HG02763 (cell line): ENCODE data around the gene NOS1AP.
"Not testable (repeated sequence)": the region's sequence is repeated elsewhere in the genome, so short reads cannot be mapped to it uniquely, and the experiment has no call there.

Experiments
- ATAC-seq: cut with Tn5 transposase; IDR thresholded peaks from one replicate; pipeline ENCODE4 v1.9.1; 2021; ENCODE audit warnings: mild to moderate bottlenecking, moderate library complexity; ENCODE audit not compliant: unreplicated experiment

NOS1AP gene

DNA sequence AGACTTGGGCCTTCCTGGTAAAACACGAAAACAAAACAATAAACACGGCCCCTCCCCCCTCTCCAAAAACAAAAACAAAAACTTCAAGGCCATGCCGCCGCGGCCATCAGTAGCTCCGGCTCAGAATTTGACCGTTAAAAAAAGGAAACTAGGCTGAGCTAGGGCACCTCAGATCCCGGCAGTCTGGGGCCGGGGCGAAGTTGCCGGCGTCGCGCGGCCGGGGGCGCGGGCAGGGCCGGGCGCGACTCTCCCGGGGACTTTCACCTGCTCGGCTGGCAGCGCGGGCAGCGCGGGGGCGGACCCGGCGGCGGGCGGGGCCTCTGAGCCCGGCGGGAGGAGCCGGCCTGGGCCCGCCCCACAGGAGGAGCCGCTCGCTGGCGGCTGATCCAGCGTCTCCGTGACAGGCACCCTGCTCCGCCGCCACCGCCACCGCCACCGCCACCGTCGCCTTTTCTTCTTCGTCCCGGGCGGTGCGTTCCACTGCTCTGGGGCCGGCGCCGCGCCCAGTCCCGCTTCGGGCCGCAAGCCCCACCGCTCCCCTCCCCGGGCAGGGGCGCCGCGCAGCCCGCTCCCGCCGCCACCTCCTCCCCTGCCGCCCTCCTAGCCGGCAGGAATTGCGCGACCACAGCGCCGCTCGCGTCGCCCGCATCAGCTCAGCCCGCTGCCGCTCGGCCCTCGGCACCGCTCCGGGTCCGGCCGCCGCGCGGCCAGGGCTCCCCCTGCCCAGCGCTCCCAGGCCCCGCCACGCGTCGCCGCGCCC lies at the start of gene NOS1AP:
Gene NOS1AP, plus strand, starts transcription at position 358 of the 760 bp plus-strand sequence. CDS start 487 bp downstream, outside the sequence.
- peak; percentile 95 for ATAC-seq

DNA sequence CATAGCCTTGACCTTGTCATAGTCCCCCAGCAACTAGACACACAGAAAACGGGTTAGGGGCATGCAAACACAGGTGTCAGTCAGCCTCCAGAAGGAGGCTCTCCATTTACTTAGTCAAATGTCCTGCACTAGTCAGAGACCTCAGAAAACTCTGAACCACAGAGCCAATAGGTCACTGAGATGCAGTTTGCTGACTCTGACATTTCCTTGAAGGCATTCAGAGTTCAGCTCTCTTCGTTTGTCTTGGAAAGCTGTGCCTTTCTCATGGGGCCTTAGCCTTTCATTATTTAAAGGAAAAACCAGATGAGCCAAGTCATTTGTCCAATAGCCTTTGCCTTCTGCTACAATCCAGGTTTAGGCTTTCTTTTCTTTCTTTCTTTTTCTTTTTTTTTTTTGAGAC lies 49.3 kb upstream of the NOS1AP start:
- ATAC-seq, result no peak

DNA sequence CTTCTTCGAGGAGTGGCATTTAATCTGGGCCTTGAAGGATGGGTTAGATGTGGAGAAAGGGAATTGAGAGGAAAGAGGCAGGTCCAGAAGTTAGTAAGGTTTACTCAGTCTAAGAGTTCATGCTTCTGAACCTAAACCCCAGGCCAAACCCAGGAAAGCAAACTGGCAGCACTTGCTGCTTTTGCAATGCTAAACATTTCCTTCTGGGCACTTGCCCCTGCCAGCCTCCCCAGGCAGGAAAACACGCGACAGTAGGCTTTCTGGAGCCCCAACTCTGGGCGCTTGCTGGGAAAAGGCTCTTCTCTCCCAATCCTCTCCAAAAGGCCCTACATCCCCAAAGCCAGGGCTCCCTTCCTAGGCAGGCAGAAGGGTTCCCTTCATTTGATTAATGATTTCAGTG lies 48.4 kb upstream of the NOS1AP start:
- ATAC-seq, result no peak

- no peak for ATAC-seq
Observed at GRCh38 chr1:162022626-162023025, 46.9 kb upstream of the NOS1AP start.

- ATAC-seq, result no peak
Observed at GRCh38 chr1:162023181-162023546, 46.3 kb upstream of the NOS1AP start.

GRCh38 chr1:162023547-162024501 lies 45.7 kb upstream of the NOS1AP start, which contains the start of gene OLFML2B:
Gene OLFML2B, minus strand, starts transcription at chr1:162023869. Its CDS starts 439 bp downstream, at chr1:162023430.
- no peak for ATAC-seq

DNA sequence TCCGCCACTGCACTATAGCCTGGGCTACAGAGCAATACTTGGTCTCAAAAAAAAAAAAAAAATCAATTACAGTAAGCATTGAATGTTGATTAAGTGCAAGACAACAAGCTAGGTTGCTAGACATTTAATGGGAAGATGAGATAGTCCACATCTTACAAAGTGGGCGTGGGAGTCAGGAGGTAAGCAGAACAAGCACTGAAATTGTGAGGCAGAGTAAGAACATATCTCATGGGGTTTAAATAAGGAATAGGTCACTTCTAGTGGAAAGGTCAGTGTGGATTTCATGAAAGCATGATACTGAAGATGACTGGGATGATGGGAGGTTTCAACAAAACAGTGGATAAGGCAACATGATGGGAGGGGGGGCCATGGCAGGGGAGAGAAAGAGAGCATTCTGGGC lies 44.0 kb upstream of the NOS1AP start:
- ATAC-seq, result no peak

DNA sequence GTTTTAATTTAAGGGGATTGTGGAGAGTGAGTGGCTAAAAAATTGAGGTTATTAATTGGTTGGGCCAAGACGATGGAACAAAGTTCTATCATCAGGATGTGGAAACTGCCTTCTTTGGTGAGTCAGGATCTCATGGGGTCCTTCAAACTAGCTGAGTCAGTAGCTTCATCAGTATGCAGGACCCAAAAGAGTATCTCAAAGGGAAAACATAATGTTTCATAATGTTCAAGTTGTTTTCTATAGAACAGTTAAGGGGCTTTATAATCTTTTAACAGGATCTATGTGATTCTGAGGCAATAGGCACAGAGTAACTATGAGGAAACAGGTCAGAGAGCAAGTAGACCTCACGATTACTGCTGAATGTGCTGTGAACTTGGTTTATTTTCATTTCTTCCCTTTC lies 42.6 kb upstream of the NOS1AP start:
- no peak for ATAC-seq

DNA sequence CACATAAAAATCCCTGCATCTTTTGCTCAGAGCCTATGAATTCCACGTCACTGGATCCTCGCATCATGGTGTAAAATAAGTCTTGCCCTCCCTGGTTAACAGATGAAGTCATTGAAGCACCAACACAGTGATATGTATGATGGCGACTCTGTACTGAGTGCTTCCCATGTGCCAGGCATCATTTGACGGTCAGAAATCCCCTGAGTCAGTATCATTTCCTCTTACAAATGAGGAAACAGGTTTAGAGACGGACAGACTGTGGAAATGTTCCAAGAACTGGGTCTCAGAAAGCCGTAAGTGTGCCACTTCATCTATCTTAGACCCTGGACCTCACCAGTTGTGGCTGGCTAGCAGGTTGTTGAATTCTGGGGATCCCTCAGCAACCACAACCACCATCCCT lies 40.8 kb upstream of the NOS1AP start:
- ATAC-seq, result no peak

GRCh38 chr1:162029157-162029556 lies 40.3 kb upstream of the NOS1AP start:
- ATAC-seq, result no peak

GRCh38 chr1:162030759-162031280 lies 38.7 kb upstream of the NOS1AP start:
- no peak for ATAC-seq

DNA sequence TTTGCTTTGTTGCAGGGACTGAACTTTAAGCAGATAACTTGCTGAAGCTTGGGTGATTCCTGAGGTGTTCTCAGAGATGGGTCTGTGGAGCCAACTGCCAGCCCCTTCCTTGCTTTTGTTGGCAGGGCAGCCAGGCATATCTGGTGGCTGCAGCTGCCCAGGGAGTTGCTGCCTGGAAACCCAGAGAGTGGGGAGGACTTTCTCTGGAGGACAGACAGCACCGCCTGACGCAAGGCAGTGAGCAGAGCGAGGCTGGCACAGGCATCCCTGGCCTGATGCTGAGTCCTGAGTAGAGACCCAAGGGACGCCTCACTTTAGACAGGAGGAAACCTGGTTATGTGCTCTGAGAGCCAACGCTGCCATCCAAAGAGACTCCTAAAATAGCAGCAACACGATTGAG lies 36.1 kb upstream of the NOS1AP start:
- no peak for ATAC-seq

DNA sequence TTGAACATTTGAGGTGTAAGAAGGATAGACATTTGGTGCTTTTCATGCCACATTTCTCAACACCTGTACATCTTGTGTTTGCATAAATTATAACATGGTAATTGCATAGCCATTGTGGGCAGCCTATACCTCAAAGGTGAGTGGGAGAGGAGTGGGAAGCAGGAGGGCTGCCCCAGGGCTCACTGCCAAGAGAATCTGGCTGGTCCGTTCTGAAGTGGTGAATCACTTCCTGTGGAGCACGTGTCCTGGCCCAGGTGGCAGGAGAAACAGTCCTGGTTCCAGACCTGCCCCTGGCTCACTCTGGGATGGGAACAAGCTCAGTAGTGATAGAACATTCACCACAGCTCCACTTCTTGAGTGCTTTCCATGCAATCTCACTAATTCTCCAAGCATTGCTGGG lies 34.2 kb upstream of the NOS1AP start:
- ATAC-seq, result no peak

GRCh38 chr1:162036163-162036562 lies 33.3 kb upstream of the NOS1AP start:
- no peak for ATAC-seq

DNA sequence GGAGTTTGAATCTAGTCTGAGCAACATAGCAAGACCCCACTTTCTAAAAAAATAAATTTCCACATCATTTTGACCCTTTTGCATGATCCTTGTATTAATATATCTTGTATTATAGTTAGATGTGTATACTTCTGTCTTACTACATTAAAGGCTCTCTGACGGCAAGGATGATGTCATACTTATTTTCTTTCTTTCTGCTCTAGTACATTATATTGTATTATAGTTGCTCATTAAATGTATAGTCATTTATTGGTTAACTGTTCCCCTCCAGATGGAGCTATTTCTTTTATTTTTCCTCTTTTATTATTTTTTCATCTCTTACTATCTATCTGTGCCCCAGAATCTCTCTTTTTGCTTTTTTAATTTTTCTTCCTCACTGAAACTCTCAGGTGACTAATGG lies 30.9 kb upstream of the NOS1AP start:
- ATAC-seq, result no peak

DNA sequence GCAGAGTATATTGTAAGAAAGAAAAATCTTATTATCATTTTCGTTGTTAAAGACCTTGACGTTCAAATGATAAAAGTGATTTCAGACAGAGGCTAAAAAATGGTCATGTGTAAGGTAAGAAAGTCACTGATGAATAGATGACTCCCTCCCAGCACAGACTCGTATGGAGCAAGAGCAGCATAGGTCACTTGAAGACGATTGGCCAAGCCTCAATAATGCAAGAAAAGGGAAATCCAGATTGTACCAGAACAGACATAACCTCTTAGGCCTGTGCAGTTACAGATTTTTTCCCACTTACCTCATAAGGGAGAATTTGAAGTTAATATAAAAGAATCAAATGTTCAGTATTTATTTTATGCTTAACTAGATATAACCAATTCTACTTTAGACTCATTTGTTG lies 29.5 kb upstream of the NOS1AP start:
- no peak for ATAC-seq

DNA sequence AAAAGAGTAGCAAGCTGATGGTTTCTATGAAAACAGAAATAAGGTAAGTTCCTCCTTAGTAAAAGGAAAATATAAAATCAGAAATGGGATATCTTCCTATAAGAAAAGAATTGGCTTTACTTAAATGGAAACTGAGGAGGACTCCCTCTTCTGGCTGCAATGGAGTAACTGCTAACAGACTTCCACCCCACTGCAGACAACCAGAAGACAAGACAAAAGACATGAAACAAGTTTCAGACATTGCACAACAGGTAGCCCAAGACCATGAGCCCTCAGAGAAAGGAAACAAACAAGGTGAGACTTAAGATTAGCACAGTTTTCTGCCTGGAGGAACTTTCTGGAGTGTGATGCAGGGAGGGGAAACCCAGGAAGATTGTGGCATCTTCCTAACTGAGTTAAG lies 28.8 kb upstream of the NOS1AP start:
- ATAC-seq, result no peak

- no peak for ATAC-seq
Observed at GRCh38 chr1:162042361-162042760, 27.1 kb upstream of the NOS1AP start.

DNA sequence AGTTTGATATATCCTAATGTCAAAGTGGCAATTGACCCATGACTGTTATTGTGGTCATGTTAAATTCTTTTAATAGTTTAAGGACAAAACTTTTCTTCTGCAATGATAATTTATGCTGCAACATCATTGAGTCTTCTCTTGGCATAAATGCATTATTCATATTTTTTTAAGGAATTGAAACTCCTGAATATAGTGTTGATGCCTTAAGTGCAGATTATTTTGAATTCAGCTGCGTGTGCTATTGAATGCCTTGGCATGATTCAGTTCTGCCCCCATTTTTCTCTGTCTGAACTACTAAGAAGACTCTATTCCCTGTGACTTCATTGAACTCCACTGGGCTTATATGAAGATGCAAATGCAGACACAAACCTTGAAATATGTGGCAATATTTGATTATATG lies 22.6 kb upstream of the NOS1AP start:
- ATAC-seq, result no peak

- ATAC-seq, result not testable (repeated sequence)
Observed at GRCh38 chr1:162053949-162054348, 15.5 kb upstream of the NOS1AP start.

DNA sequence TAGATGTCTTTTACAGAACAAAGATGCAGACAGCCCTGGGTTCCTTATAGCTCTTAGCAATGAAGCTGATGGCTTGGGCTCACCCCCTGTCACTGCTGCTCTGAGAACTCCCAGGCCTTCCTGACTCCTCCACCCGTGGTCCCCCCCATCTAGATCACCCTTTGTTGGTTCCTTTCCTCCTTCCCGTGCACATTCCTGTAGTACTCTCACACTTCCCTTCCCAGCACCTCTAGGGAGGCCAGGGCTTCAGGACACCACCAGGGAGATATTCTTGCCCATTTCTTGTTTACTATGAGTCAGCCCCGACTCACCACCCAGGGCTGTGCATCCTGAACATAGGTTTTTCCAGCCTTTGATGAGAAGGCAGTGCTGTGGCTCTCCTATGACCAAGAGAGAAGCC lies 14.4 kb upstream of the NOS1AP start:
- ATAC-seq, result no peak

DNA sequence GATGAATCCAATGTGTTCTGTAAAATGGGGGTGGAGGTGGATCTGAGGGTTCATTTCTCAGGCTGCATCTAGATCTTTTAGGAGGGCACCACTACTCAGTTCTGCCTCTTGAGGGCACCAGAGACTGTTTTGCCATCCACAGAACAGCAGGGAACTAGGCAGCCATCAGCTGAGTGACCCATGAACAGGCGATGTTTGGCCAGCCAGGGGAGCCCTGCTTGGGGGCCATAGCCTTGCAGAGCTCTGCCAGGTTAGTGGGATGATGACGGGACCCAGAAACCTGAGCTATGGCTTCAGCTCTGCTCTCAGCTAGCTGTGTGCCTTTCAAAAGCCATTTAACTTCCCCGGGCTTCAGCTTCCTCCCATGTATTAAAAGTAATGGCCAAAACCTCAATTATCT lies 13.4 kb upstream of the NOS1AP start:
- no peak for ATAC-seq
